ENCODE data around the gene FANCG.

DNA sequence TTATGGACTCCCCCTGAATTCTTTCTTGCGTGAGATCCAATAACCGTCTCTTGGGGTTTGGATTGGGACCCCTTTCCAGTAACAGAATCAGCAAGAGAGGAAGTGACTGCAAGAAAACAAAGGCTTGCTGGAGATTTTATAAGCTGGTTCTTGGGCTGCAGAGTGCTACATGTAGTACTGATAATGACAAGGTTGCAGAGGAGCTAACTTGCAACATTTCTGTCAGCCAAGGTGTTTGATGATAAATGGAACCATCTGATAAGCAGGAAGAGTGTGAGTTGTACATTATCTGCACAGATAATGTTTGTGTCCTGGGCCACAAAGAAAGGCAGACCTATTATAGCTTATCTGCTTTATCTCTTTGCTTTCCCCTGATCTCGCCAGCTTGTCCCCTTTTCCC, 53.1 kb downstream of the FANCG start:
- TF ChIP-seq, protein P1, sequence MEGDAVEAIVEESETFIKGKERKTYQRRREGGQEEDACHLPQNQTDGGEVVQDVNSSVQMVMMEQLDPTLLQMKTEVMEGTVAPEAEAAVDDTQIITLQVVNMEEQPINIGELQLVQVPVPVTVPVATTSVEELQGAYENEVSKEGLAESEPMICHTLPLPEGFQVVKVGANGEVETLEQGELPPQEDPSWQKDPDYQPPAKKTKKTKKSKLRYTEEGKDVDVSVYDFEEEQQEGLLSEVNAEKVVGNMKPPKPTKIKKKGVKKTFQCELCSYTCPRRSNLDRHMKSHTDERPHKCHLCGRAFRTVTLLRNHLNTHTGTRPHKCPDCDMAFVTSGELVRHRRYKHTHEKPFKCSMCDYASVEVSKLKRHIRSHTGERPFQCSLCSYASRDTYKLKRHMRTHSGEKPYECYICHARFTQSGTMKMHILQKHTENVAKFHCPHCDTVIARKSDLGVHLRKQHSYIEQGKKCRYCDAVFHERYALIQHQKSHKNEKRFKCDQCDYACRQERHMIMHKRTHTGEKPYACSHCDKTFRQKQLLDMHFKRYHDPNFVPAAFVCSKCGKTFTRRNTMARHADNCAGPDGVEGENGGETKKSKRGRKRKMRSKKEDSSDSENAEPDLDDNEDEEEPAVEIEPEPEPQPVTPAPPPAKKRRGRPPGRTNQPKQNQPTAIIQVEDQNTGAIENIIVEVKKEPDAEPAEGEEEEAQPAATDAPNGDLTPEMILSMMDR (conservative IDR thresholded peaks at IDR 0.05; ENCODE audit: low read length) = no peak
- no peak for TF ChIP-seq EZH2phosphoT487 (IDR thresholded peaks at IDR 0.05; ENCODE audit: borderline replicate concordance)
